Large intestine (tissue), 3 donors: Measurements from ENCODE around the gene XRCC5. TPM values are rescaled to one million over a fixed set of nuclear protein-coding genes. Genes with fewer than 3 reads are reported as not detected.

Experiments used
- DNase-seq, 2 donors: peaks; one replicate each; pipeline versions ENCODE4 v3.0.0 to v3.0.0-alpha.2; 2013
- H3K27ac ChIP-seq: one replicate; pipeline ENCODE4 v1.5.1; 2013; ENCODE audit warnings: low read length
- H3K27me3 ChIP-seq: 2 replicates; pipeline ENCODE4 v1.6.1; 2013; ENCODE audit warnings: low read length; ENCODE audit not compliant: control insufficient read depth, insufficient read depth
- H3K36me3 ChIP-seq: 2 replicates; pipeline ENCODE4 v1.6.1; 2013; ENCODE audit warnings: low read length; ENCODE audit not compliant: control insufficient read depth, insufficient read depth
- H3K4me1 ChIP-seq: one replicate; pipeline ENCODE4 v1.6.1; 2013; ENCODE audit warnings: low read length; ENCODE audit not compliant: control insufficient read depth, insufficient read depth
- H3K4me3 ChIP-seq: one replicate; pipeline ENCODE4 v1.5.1; 2013; ENCODE audit warnings: low read length
- H3K9me3 ChIP-seq: one replicate; pipeline ENCODE4 v1.6.1; 2013; ENCODE audit warnings: mild to moderate bottlenecking, low read depth, low read length, moderate library complexity; ENCODE audit not compliant: control insufficient read depth
- WGBS: methylation state at CpG from one replicate; pipeline ENCODE4 v1.1.5; 2013; ENCODE audit warnings: low lambda C conversion rate; ENCODE audit not compliant: insufficient coverage; 5-methylcytosine and 5-hydroxymethylcytosine counted together
- polyA plus RNA-seq: library from polyadenylated mRNA; unstranded; fragments of 120-200 nt; gene quantifications from one replicate; pipeline ENCODE4 v1.2.1, GENCODE V29; 2013

Gene XRCC5
- polyA plus RNA-seq, 1 donor = 192 TPM

- WGBS = 100% methylated on average over 1 of the region's 3 CpGs
- H3K27ac ChIP-seq = no peak overlapping the region
Measured at GRCh38 chr2:216169087-216169486, 59.9 kb downstream of the XRCC5 start.

DNA sequence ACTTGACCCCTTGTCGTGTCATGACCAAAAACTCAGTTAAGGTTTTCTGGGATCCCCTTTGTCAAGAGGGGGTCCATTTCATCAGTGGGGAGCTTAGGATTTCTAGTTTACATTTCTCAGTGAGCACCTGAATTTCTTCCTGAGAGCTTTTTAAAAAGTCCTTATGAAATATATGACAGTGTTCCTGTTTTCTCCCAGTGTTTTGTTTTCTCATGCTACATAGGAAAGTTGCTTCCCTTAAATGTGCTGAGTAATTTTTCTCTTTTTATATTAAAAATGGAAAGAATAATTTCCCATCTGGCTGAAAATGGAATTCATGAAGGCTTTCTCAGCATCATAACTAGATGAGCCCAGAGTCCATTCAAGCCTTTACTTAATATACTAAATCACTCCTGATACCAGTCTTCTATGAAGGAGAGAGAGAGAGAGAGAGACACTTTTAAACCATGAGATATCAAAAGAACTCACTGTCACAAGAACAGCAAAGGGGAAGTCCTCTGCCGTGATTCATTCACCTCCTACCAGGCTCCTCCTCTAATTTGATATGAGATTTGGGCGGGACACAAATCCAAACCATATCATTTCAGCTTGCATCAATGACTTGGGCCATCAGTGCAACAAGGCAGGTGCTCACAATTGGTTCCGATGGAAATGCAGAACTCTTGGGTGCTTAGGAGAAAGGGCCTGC lies 61.1 kb downstream of the XRCC5 start:
- H3K36me3 ChIP-seq = peaks cover 55% of the 10 kb centered on the region
- H3K9me3 ChIP-seq = no peaks in the 10 kb centered on the region
- no CpG with 5 or more reads among the region's 4 CpGs for WGBS
- DNase-seq = no peak
- no peaks in the 10 kb centered on the region for H3K27me3 ChIP-seq
- H3K27ac ChIP-seq = no peak overlapping the region
- no peak overlapping the region for H3K4me3 ChIP-seq
- peaks cover 5% of the 10 kb centered on the region for H3K4me1 ChIP-seq

More at GRCh38 chr2:216169087-216169486, 59.9 kb downstream of the XRCC5 start:
- H3K4me1 ChIP-seq = peaks cover 5% of the 10 kb centered on the region
- no peaks in the 10 kb centered on the region for H3K9me3 ChIP-seq
- no peak for DNase-seq
- no peak overlapping the region for H3K4me3 ChIP-seq
- no peaks in the 10 kb centered on the region for H3K27me3 ChIP-seq
- H3K36me3 ChIP-seq = peaks cover 58% of the 10 kb centered on the region

GRCh38 chr2:216171011-216171410 lies 61.9 kb downstream of the XRCC5 start:
- no peaks in the 10 kb centered on the region for H3K27me3 ChIP-seq
- H3K9me3 ChIP-seq = no peaks in the 10 kb centered on the region
- 100% methylated on average over 2 of the region's 3 CpGs for WGBS
- H3K4me3 ChIP-seq = no peak overlapping the region
- peaks cover 54% of the 10 kb centered on the region for H3K36me3 ChIP-seq
- H3K4me1 ChIP-seq = peaks cover 5% of the 10 kb centered on the region
- H3K27ac ChIP-seq = no peak overlapping the region
- DNase-seq = no peak

DNA sequence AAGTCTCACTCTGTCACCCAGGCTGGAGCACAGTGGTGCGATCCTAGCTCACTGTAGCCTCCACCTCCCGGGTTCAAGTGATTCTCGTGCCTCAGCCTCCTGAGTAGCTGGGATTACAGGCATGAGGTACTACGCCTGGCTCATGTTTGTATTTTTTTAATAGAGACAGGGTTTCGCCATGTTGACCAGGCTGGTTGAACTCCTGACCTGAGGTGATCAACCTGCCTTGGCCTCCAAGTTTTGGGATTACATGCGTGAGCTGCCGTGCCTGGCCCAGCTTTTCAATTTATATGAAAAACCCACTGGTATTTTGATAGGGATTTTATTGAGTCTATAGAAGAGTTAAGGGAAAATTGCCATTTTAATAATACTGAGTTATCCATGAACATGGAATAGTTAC lies 63.3 kb downstream of the XRCC5 start:
- Histone ChIP-seq H3K4me1 (peaks cover 5% of the 10 kb centered on the region), H3K36me3 (peaks cover 44% of the 10 kb centered on the region)
- WGBS = no CpG with 5 or more reads among the region's 7 CpGs

GRCh38 chr2:216179015-216179414 lies 69.9 kb downstream of the XRCC5 start:
- H3K9me3 ChIP-seq = no peaks in the 10 kb centered on the region
- peaks cover 51% of the 10 kb centered on the region for H3K36me3 ChIP-seq
- H3K4me1 ChIP-seq = no peaks in the 10 kb centered on the region
- no CpG with 5 or more reads among the region's 1 CpG for WGBS
- H3K27me3 ChIP-seq = no peaks in the 10 kb centered on the region
- no peak for DNase-seq
- no peak overlapping the region for H3K27ac ChIP-seq
- no peak overlapping the region for H3K4me3 ChIP-seq

More for the DNA sequence above, 63.3 kb downstream of the XRCC5 start:
- H3K27me3 ChIP-seq = no peaks in the 10 kb centered on the region
- DNase-seq = no peak
- peak overlapping the region; percentile 27 for H3K27ac ChIP-seq
- H3K9me3 ChIP-seq = no peaks in the 10 kb centered on the region
- no peak overlapping the region for H3K4me3 ChIP-seq

DNA sequence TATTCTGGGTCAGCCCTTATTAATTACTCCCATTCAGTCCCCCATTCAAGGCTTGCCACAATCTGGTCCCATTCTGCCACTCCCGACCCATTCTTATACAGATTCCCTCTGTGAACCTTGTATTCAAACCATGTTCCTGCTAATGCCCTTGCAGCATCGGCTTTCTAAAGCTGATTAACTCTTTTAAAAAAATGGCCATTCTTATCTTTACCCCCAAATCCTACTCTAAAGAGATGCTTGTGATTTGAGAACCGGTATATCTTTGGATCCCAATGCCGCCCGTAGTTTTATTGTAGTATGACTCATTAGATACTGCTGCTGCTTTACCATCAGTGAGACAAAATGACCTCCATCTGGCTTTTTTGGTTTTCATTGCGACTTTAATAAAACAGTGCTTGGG lies 72.2 kb downstream of the XRCC5 start:
- DNase-seq = no peak
- no peaks in the 10 kb centered on the region for H3K4me1 ChIP-seq
- H3K4me3 ChIP-seq = no peak overlapping the region
- no peak overlapping the region for H3K27ac ChIP-seq
- peaks cover 44% of the 10 kb centered on the region for H3K36me3 ChIP-seq
- H3K27me3 ChIP-seq = no peaks in the 10 kb centered on the region
- 80% methylated on average over 1 of the region's 6 CpGs for WGBS
- H3K9me3 ChIP-seq = no peaks in the 10 kb centered on the region

DNA sequence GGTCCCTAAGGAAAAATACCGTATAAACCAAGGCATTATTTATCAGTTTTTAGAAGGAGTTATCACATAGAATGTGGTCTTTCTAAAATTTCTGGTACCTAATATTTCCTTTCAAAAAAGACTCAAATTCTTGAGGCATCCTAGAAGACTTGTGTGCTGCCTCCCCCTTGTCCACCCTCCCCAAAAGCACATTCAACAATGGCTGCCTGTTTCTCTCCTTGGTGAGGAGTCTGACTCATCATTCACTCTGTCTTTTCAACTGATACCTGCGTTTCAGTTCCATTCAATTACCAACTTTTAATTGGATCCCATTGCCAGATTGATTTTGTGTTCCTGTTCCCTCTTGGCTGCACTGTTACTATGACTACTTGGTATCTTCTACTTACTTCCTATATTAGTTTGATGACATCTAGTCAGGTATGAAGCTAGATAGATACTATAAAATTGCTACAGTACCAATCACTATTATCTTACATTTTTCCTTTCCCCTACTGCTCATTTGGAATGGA lies 72.9 kb downstream of the XRCC5 start:
- WGBS = 100% methylated on average over 2 of the region's 2 CpGs
- H3K27ac ChIP-seq = no peak overlapping the region
- H3K9me3 ChIP-seq = no peaks in the 10 kb centered on the region
- no peak for DNase-seq
- H3K27me3 ChIP-seq = no peaks in the 10 kb centered on the region
- H3K4me3 ChIP-seq = no peak overlapping the region
- no peaks in the 10 kb centered on the region for H3K4me1 ChIP-seq
- peaks cover 46% of the 10 kb centered on the region for H3K36me3 ChIP-seq

DNA sequence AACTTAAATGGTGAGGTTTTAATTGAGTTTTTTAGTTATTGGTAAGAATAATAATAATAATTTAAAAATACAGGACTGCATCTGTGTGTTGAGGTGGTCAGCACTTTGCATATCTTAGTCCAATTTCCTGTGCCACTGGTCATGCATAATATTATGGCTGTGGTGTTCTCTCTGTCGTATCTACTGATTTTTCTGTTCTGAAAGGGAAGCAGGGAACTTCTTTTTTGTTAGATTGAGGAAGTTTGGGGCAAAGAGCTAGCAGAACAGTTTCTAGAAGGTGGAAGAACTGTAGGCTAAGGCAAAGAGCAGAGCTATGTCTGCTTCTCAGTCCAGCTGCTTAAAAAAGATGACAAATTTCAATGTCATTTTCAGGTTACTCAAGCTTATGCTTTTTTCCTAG lies 74.3 kb downstream of the XRCC5 start:
- Histone ChIP-seq H3K27ac (no peak overlapping the region), H3K4me3 (no peak overlapping the region), H3K4me1 (no peaks in the 10 kb centered on the region), H3K36me3 (peaks cover 43% of the 10 kb centered on the region), H3K27me3 (no peaks in the 10 kb centered on the region), H3K9me3 (peaks cover 3% of the 10 kb centered on the region)
- WGBS = no CpG with 5 or more reads among the region's 1 CpG
- DNase-seq = no peak

DNA sequence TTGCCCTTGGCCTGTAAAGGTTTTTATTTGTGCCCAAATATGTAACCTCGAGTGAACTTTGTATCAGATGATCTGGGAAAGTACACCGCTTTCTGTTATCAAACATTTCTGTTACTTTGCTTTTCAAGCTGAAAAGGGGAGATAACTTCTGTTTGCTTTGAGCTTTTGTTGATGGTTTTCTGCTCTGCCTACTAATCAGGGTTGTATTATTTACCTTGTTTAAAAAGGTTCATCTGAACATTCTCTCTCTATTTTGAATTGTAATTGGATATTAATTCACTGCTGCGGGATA lies 79.4 kb downstream of the XRCC5 start:
- DNase-seq = no peak
- H3K4me1 ChIP-seq = no peaks in the 10 kb centered on the region
- H3K36me3 ChIP-seq = peaks cover 36% of the 10 kb centered on the region
- WGBS = 46% methylated on average over 3 of the region's 3 CpGs
- peaks cover 3% of the 10 kb centered on the region for H3K9me3 ChIP-seq
- H3K27me3 ChIP-seq = no peaks in the 10 kb centered on the region
- no peak overlapping the region for H3K4me3 ChIP-seq
- H3K27ac ChIP-seq = no peak overlapping the region

DNA sequence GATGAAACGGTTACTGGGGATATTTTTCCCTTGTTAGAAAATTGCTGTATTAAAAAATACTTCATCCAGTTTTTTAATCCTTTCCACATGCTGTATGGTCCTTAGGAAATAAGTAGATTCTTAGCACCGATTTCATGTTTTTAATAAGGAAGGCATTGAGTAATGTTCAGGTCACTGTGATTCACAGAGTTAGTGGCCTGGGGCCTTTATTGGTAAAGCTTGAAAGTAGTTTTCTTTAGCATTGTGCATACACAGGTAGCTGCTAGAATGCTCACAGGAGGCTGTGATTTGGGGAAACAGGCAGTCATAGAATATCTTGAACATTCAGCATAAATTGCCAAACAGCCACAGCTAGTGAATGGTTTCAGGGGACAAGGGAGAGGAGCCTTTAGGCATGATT lies 79.8 kb downstream of the XRCC5 start:
- Histone ChIP-seq H3K9me3 (peaks cover 3% of the 10 kb centered on the region), H3K27ac (no peak overlapping the region), H3K36me3 (peaks cover 39% of the 10 kb centered on the region), H3K4me1 (no peaks in the 10 kb centered on the region), H3K27me3 (no peaks in the 10 kb centered on the region), H3K4me3 (no peak overlapping the region)
- DNase-seq = no peak
- 100% methylated on average over 1 of the region's 2 CpGs for whole genome bisulfite sequencing

DNA sequence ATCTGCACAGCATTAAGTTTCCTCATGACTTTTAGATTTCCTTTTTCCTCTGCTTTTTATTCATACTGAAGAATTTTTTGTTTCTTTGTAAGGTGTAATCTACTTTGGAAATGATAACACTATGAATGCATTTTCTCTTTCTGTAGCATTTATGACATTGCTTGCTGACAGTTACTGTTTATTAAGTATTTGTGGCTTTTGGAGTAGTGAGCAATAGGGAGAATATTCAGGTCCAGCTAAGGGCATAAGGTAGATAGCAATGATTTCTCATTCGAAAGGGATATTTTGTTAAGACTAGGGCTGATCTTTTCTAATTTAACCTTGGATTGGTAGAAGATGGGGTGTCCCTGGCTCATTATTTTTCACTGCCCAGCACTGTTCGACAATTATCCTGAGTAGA lies 80.3 kb downstream of the XRCC5 start:
- no peak for DNase-seq
- Histone ChIP-seq H3K4me3 (no peak overlapping the region), H3K9me3 (peaks cover 3% of the 10 kb centered on the region), H3K27me3 (no peaks in the 10 kb centered on the region), H3K4me1 (no peaks in the 10 kb centered on the region), H3K27ac (no peak overlapping the region), H3K36me3 (peaks cover 39% of the 10 kb centered on the region)
- WGBS = 67% methylated on average over 1 of the region's 2 CpGs
